Measurements from ENCODE around the gene AGBL4. TPM values are rescaled to one million over a fixed set of nuclear protein-coding genes. Genes with fewer than 3 reads are reported as not detected.

AGBL4 gene
- total RNA-seq, 1 donor from 2014 or later: 0.39 TPM

- no peaks in the 10 kb centered on the region for H3K4me1 Mint-ChIP-seq (ENCODE audit: unreplicated experiment)
- no peak overlapping the region for H3K4me3 Mint-ChIP-seq
- H3K27ac Mint-ChIP-seq: no peak overlapping the region
- TF ChIP-seq CTCF (conservative IDR thresholded peaks at IDR 0.05): no peak
- peaks cover 19% of the 10 kb centered on the region for H3K36me3 Mint-ChIP-seq
- DNase-seq (ENCODE audit: extremely low spot score, unreplicated experiment): no peak
- no peaks in the 10 kb centered on the region for H3K27me3 Mint-ChIP-seq
- no peaks in the 10 kb centered on the region for H3K9me3 Mint-ChIP-seq
These were observed 1288.0 kb downstream of the AGBL4 start for GRCh38 chr1:48735796-48736195.

GRCh38 chr1:48730164-48730910, 1293.4 kb downstream of the AGBL4 start:
- Mint-ChIP-seq H3K4me3 (no peak overlapping the region), H3K9me3 (no peaks in the 10 kb centered on the region), H3K36me3 (peaks cover 15% of the 10 kb centered on the region), H3K4me1 (ENCODE audit: unreplicated experiment) (no peaks in the 10 kb centered on the region), H3K27me3 (no peaks in the 10 kb centered on the region), H3K27ac (no peak overlapping the region)
- DNase-seq (ENCODE audit: extremely low spot score, unreplicated experiment): no peak
- TF ChIP-seq CTCF (conservative IDR thresholded peaks at IDR 0.05): no peak

- Mint-ChIP-seq H3K36me3 (peaks cover 4% of the 10 kb centered on the region), H3K4me1 (ENCODE audit: unreplicated experiment) (no peaks in the 10 kb centered on the region), H3K27ac (no peak overlapping the region), H3K4me3 (no peak overlapping the region), H3K9me3 (no peaks in the 10 kb centered on the region), H3K27me3 (no peaks in the 10 kb centered on the region)
- DNase-seq (ENCODE audit: extremely low spot score, unreplicated experiment): no peak
- TF ChIP-seq CTCF (conservative IDR thresholded peaks at IDR 0.05): no peak
These were observed 1295.2 kb downstream of the AGBL4 start for GRCh38 chr1:48728584-48728983.

GRCh38 chr1:48726557-48727215, 1297.1 kb downstream of the AGBL4 start:
- Mint-ChIP-seq H3K27ac (no peak overlapping the region), H3K4me3 (no peak overlapping the region), H3K4me1 (ENCODE audit: unreplicated experiment) (no peaks in the 10 kb centered on the region), H3K27me3 (no peaks in the 10 kb centered on the region), H3K9me3 (no peaks in the 10 kb centered on the region), H3K36me3 (peaks cover 4% of the 10 kb centered on the region)
- no peak for DNase-seq (ENCODE audit: extremely low spot score, unreplicated experiment)
- no peak for TF ChIP-seq CTCF (conservative IDR thresholded peaks at IDR 0.05)

- Mint-ChIP-seq H3K36me3 (peaks cover 4% of the 10 kb centered on the region), H3K4me3 (no peak overlapping the region), H3K27ac (no peak overlapping the region), H3K27me3 (no peaks in the 10 kb centered on the region), H3K4me1 (ENCODE audit: unreplicated experiment) (no peaks in the 10 kb centered on the region), H3K9me3 (no peaks in the 10 kb centered on the region)
- no peak for DNase-seq (ENCODE audit: extremely low spot score, unreplicated experiment)
- TF ChIP-seq CTCF (conservative IDR thresholded peaks at IDR 0.05): no peak
These were observed 1297.6 kb downstream of the AGBL4 start for GRCh38 chr1:48726139-48726538.
